HTR-8/SVneo (cell line): Measurements from ENCODE around the gene RSU1.

Source experiments
- DNase-seq: peaks from one replicate; pipeline ENCODE4 v3.0.0; 2011; ENCODE audit warnings: low spot score, mixed read lengths; ENCODE audit not compliant: insufficient read length
- FAIRE-seq: peaks from 2 replicates; lab custom pipeline; 2011; peaks lifted over from hg19 to GRCh38; lab: Jason Lieb, UNC

Gene RSU1

DNA sequence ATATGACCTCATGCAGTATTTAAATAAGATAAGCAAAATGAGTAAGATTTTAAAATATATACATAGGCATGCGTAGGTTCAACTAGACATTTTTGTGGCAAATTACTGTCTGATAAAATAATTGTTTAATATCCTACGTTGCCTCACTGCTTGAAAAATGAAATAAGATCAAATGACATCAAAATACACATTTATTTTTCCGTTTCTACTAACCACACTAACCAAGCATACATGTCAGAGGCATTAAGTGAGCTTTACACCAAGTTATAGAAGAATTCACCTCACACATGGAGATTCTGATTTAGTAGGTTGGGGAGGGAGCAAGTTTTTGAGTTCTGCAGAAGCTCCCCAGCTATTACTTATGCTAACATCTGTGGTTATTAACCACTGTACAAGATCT lies 66.8 kb downstream of the RSU1 start:
- DNase-seq, result no peak
- no peak for FAIRE-seq

DNA sequence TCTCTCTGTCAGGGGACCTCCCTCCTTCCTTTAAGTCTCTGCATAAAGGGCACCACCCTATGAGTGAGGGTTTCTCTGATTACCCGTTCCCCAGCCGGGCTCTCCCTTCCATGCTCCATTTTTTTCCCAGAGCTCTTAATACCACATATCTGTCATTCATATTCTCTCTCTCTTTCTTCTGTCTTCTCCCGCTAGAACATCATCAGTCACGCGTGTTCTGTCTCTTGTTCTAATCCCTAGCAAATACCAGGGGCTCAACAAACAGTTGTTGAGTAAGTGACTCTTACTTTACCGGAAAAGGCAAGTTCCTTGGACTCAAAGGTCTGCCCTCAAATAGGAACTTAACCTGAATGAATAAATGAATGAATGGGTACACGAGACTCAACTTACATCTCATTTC lies 68.5 kb downstream of the RSU1 start:
- no peak for FAIRE-seq
- no peak for DNase-seq

GRCh38 chr10:16746856-16747255 lies 70.4 kb downstream of the RSU1 start:
- DNase-seq, result no peak
- FAIRE-seq, result no peak

DNA sequence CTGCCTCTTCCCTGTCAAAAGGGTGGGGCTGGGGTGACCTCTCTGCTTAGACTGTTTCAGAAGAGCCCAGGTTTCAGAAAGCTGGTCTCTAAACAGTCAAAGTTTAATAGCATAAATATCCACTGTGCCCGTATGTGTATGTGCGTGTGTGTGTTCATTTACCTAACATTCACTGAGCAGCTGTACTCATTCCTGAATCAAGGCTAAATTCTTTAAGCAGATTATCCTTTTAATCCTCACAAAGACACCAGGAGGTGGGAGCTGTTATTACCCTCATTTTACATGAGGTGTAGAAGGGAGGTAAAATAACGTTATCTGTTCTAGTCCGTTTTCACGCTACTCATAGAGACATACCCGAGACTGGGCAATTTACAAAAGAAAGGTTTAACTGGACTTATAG lies 72.2 kb downstream of the RSU1 start:
- DNase-seq (no peak), FAIRE-seq (no peak)

DNA sequence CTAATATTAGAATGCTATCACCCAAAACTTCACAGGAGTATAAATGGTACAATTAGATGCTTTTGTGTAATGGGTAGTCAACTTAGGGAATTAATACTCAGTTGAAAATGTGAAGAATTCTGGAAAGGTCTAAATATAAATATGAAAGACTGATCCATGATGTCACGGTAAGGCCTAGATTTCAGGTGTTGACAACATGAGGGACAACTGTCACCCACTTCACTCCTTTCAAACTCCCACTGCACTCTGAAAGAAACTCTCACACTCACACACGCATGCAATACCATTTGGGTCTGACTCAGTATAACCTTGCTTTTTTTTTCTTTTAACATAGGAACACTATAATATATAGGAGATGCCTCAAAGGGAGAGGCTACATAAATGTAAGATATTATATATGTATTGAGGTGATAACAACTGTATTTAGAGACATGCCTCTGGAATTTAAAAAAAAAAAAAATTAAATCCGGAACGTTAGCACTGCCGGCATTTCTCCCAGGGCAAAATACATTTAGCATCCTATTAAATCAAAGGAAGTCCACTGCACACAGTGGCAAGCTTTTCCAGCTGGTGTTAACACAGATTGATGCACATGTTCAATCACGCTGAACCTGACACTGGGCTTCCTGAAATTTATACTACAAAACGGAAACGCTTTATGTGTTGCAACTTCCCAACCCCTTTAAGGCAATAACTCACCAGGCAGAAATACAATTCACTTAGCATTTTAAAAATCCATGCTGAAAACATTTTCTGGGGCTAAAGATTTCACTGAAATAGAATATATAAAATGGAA lies 74.9 kb downstream of the RSU1 start:
- FAIRE-seq (no peak), DNase-seq (no peak)

DNA sequence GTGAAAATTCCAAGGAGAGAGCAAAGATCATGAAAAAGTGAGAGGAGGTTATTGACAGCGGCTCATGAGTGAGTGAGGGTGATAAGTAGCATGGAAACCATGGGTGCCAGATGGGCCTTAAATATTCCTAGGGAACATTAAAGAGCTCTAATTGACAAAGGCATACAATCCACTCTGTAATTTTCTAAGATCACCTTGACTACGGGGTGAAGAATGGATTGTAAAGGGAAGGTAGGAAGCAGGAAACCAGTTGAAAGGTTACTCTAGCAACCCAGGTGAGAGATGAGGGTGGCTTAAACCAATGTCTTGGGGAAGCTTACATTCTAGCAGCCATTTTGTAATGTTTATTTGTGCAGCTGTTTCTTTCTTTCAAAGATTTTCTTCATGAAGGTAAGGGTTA lies 75.7 kb downstream of the RSU1 start:
- no peak for DNase-seq
- FAIRE-seq, result no peak

- DNase-seq (no peak), FAIRE-seq (no peak)
Measured at GRCh38 chr10:16737420-16737819, 79.8 kb downstream of the RSU1 start.

GRCh38 chr10:16735671-16736070 lies 81.6 kb downstream of the RSU1 start:
- DNase-seq (no peak), FAIRE-seq (no peak)

- FAIRE-seq (no peak), DNase-seq (no peak)
Measured at GRCh38 chr10:16732376-16732775, 84.8 kb downstream of the RSU1 start.

DNA sequence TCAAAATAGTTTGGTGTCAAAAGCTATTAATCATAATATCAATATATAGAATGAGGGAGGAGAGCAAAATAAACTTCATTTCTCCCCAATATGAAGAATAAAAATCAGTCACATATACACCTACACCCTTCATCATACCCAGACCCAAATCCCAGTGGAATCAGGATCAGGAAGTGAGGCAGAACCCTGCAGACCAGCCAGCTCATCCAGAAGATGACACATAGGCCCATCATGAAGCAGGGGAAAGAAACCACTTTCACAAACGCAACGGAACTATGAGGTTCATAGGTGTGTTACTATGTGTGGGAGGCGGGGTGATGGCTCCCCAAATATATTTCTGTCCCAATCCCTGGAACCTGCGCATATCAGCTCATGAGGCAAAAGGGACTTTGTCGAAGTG lies 89.0 kb downstream of the RSU1 start:
- FAIRE-seq, result no peak
- DNase-seq, result no peak

GRCh38 chr10:16727666-16728065 lies 89.6 kb downstream of the RSU1 start:
- FAIRE-seq (no peak), DNase-seq (no peak)

DNA sequence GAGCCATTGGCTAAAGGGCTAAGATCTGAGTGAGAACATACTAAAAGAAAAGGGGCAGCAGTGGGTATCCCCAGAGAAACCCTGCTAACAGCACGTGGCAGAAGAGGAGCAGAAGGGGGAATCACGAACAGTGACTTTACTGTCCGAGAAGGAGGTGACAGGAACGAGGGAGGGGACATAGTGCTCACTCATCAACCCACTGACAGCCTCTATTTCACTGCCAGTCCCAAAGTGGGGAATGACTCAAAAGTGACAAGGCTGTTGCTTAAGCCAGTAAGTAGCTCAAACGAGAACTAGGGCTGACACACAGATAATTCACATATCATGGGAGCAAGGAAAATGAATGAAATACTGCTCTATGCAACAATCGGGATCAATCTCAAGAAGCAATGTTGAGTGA lies 92.7 kb downstream of the RSU1 start:
- no peak for DNase-seq
- FAIRE-seq, result no peak

- FAIRE-seq (no peak), DNase-seq (no peak)
Measured at GRCh38 chr10:16720812-16721211, 96.4 kb downstream of the RSU1 start.

- no peak for FAIRE-seq
- DNase-seq, result no peak
Measured at GRCh38 chr10:16717622-16718395, 99.4 kb downstream of the RSU1 start.

GRCh38 chr10:16716051-16716450 lies 101.2 kb downstream of the RSU1 start:
- DNase-seq (no peak), FAIRE-seq (no peak)

GRCh38 chr10:16713290-16713689 lies 103.9 kb downstream of the RSU1 start:
- no peak for FAIRE-seq
- no peak for DNase-seq

DNA sequence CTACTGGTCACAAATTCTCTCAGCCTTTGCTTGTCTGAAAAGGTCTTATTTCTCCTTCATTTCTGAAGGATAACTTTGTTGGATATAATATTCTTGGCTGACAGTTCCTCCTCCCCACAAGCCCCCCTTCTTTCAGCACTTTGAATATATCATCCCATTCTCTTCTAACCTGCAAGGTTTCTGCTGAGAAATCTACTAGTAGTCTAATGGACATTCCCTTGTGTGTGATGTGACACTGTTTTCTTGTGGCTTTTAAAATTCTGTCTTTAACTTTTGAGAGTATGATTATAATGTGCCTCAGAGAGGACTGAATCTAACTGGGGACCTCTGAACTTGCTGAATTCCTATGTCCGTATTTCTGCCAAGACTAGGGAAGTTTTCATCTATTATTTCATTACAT lies 104.3 kb downstream of the RSU1 start:
- FAIRE-seq (no peak), DNase-seq (no peak)

GRCh38 chr10:16700331-16700730 lies 116.9 kb downstream of the RSU1 start:
- DNase-seq (no peak), FAIRE-seq (no peak)

DNA sequence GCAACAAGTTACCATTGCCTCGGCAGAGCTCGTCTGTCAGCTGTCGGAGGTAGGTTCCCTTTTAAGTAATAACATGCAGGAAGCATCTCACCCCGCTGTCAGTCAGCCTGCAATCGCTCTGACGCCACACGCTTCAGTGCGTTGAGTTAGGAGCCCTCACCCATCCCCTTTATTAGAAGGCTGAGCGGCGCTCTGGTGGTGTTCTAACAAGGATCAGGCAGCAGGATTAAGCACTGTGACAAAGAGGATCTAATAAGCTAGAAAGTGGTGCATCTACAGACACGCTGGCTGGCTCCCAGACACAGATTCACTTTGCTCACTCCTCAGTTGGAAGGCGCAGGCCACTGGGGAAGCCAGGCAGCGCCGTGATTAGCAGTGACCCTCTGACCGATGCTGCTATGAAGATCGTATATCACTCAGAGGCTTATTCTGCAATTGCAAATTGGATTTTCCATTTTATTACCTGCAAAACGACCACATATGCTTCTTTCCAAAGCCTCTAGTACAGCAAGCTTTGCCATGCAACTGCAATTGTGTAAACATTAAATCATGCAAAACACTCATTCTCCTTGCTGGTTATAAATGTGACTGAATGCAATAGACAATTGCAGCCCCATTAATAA lies 117.7 kb downstream of the RSU1 start:
- DNase-seq, result no peak
- no peak for FAIRE-seq

DNA sequence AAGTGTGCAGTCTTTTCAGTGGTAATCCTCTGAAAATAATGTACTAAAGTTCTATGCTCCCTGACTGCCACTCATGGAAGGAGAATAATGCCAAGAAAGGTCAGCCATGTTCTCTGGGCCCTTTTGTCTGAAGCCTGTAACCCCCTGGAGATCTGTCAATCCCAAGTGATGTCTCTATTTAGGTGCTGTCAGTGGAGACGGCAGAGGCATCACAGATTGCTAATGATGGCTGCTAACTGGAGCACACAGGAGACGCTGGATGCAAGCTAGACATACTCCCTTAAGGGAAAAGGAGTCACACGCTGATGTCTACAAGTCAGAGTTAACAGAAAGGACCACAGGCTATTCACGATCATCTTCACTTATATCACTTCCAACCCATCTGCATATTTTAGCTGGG lies 118.8 kb downstream of the RSU1 start:
- DNase-seq (no peak), FAIRE-seq (no peak)

- no peak for FAIRE-seq
- DNase-seq, result no peak
Measured at GRCh38 chr10:16690417-16690816, 126.8 kb downstream of the RSU1 start.
